NOMO-1 treated with dmso at 0.1 percent for 144 hours (cell line): ENCODE results near the gene PTGES2.
"Not testable (repeated sequence)": the region's sequence is repeated elsewhere in the genome, so short reads cannot be mapped to it uniquely, and the experiment has no call there.

Source experiments
- DNase-seq: peaks from one replicate; lab custom pipeline; 2025; ENCODE audit not compliant: unreplicated experiment; lab: John Stamatoyannopoulos, UW

PTGES2 gene

DNA sequence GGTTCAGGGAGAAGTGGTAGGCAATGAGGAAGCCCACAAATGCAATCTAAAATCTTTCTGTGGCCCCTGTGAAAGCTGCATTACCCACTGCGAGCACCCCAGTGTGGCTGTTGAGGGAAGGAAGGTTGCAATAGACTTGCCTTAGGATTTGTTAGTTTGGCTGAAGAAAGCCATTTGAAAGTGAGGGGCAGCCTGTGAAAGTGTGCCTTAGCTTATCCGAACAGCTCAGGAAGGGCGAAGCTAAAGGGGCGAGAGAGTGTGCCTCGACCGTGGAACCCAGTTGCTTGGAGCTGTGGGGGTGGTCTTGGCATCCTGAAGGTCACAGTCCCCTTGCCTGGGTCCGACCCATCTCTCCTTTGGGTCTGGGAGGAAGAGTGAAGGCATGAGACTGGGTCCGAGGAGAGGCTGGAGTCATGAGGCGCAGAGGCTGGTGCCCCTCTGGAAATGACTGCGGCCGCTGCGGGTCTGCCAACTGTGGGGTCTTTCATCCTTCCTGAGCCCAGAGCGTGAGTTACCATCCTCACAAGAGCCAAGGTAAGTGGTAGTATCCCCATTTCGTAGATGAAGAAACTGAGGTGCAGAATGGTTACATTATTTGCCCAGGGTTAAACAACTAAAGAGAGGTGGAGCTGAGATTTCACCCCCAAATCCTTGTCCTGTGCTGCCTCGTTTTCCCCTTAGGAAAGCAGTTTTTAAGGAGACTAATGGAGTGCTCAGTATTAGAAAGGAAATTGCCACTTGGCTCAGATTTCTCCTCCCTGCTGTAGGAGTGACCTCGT lies 35.1 kb downstream of the PTGES2 start:
- no peak for DNase-seq

- DNase-seq: no peak
These were observed 36.0 kb downstream of the PTGES2 start for GRCh38 chr9:128091571-128091970.

- DNase-seq: no peak
These were observed 36.4 kb downstream of the PTGES2 start for GRCh38 chr9:128091144-128091543.

DNA sequence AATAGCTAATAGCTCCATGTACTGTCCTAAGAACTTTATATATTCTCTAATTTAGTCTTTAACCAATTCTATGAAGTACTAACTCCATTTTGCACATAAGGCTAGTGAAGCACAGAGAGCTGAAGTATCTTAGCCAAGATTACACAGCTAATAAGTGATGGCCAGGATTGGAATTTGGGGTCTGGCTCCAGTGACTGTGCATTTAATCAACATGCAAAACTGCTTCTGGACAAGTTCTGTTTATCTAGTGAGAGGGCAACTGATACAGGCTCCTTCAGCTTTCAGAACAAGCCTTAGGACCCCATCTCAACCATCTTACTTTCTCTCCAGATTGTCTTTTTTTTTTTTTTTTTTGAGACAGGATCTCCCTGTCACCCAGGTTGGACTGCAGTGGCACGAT lies 38.2 kb downstream of the PTGES2 start:
- DNase-seq: no peak

DNA sequence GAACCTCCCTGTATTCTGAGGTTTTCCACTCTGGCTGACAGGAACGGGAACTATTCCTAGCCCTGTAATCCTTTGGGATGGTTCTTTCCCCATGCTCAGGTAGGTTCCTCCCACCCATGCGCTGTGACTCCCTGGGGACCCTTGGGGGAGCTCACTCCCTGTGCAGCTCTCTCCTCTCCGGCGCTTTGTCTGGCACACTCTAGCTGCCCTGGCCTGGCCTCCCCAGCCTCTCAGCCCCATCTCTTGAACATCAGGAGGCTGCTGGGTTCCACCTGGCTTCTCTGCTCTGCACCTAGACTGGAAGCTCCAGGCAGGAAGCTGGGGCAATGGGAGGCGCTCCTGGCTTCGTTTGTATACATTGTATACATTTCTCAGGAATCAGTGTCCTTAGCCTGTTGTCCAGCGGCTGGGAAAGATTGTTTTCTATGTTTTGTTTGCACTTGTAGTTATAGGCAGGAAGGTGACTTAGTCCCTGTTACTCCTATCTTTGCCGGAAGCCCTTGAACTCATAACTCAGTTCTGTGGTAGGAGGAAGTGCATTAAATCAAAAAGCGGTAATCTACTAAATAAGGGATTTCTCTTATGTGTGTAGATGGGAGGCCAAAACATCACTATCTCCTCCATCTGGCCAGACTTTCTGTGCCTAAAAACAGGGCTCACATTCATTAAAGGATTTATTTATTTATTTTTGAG lies 39.1 kb downstream of the PTGES2 start:
- DNase-seq: no peak

GRCh38 chr9:128087262-128087661 lies 40.3 kb downstream of the PTGES2 start:
- no peak for DNase-seq

GRCh38 chr9:128085943-128086342 lies 41.6 kb downstream of the PTGES2 start:
- DNase-seq: no peak

DNA sequence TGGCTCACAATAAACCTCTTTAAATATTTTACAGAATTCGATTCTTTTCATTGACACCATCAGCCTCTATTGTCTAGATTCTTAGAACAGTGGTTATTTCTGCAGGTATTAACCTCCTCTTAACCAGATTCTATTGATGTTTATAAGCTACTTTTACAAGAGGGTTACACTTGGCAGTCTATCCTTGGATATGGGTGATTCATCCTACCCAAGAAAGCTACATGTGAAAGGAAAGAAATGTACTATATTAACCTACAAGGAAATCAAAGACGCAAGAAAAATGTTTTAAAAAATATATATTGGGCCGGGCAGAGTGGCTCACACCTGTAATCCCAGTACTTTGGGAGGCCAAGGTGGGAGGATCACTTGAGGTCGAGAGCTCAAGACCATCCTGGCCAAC lies 42.8 kb downstream of the PTGES2 start:
- DNase-seq: no peak

GRCh38 chr9:128082151-128082550 lies 45.4 kb downstream of the PTGES2 start:
- DNase-seq: no peak

DNA sequence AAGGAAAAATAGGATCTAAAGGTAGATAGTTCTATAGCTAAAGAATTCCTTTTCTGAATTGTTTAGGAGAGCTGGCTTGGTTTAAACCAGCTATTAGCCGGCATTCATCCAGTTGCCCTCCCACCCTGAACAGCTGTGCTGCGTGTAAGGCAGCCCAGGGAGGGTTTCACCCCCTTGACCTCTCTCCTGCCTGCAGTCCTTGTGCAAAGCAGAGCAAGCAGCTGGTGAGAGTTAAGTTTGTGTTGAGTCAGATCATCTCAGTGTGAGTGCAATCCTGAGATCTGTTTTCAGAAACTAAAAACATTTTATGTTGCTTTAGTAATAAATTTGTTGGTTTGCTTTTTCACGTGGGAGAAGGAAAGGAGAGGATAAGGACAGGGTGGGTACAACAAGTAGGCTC lies 46.5 kb downstream of the PTGES2 start:
- DNase-seq: no peak

- no peak for DNase-seq
These were observed 47.3 kb downstream of the PTGES2 start for GRCh38 chr9:128080206-128080605.

GRCh38 chr9:128078504-128079434 lies 48.8 kb downstream of the PTGES2 start:
- peak; percentile 56 for DNase-seq

GRCh38 chr9:128077847-128078503 lies 49.6 kb downstream of the PTGES2 start:
- no peak for DNase-seq

DNA sequence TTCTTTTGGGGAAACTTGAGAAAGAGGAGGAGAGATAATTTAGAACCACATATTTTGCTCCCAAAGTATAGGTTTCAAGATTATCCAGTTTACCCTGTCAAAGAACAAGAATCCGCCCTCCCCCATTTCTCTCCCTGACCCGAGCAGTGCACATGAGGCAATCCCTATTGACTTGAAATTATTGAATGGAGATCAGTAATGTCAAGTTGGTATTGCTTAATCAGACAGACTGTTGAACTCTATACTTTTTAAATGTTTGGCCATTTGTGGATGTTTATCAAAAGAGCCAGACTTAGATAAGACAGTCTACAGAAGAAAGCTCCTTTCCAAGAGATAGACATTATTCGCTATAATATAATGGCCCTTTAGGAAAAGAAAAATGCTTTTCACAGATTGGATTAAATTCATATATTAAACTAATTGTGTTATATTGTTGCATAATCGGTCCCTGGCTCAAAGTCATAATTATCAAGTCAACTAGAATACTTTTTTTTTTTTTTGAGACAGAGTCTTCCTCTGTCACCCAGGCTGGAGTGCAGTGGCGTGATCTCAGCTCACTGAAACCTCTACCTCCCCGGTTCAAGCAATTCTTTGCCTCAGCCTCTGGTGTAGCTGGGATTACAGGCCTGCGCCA lies 54.2 kb downstream of the PTGES2 start:
- no peak for DNase-seq

DNA sequence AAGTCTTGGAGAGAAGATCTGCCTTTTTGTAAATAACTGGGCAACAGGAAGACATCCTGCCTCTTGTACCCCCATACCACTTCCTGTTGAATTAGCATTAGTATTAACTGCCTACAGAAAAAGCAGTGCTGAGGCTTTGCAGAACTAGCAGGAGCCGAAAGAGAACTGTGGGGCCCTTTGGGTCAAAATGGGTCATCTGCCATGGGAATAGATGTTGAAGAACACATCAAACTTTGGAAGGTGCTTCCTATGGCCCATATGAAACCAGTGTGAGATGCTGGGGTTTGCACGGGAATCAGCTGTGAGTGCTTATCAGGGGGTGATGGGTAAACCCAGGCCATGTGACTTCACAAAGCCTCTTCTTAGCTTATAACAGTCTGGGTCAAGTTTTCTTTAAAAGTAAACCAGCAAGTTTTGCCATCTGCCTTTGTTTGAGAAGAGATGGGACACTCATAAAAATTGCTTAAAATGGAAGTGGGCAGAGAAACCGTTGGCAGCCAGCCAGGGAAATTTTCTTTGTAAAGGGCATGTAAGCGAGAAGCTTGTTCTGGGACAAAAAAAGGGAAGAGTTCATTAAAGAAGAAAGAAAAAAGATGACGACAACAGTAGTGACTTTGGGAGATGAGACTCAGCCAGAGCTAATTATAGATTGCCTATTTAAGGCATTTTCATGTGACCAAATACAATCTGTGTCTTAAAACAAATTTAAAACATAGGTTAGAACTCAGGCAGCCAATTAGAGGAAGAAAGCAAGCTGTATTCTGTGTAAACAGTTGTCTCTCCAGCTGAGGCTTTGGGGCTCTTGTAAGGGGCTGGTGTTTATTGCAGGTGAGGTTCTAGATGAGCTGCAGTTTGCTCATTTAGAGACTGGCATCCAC lies 55.1 kb downstream of the PTGES2 start:
- DNase-seq: peak; percentile 74

DNA sequence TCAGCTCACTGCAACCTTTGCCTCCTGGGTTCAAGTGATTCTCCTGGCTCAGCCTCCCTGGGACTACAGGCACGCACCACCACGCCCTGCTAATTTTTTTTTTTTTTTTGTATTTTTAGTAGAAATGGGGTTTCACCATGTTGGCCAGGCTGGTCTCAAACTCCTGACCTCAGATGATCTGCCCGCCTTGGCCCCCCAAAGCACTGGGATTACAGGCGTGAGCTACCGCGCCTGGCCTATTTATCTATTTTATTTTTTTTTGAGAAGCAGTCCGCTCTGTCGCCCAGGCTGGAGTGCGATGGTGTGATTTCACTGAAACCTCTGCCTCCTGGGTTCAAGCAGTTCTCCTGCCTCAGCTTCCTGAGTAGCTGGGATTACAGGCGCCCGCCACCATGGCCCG lies 56.1 kb downstream of the PTGES2 start:
- DNase-seq: not testable (repeated sequence)

DNA sequence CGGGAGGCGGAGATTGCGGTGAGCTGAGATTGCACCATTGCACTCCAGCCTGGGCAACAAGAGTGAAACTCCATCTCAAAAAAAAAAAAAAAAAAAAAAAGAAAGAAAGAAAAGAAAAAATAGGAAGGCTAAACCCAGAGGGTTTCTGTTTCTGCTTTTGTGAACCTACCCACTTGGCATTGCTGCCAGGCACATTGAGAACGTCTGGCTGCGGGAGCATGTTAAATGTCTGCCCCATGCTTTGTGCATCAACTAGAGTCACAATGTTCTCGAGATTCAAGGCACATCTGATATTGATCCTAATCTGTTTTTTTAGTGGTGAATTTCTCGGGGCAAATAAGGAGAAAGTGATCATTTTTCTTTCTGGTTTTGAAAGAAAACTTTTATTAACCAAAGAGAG lies 56.7 kb downstream of the PTGES2 start:
- no peak for DNase-seq
